ENCODE results near the gene NCOA6.
"Not testable (repeated sequence)": the region's sequence is repeated elsewhere in the genome, so short reads cannot be mapped to it uniquely, and the experiment has no call there.

Gene NCOA6

GRCh38 chr20:34817072-34817471 lies 8.4 kb downstream of the NCOA6 start:
- no peak for TF ChIP-seq CTCF (IDR thresholded peaks at IDR 0.05; ENCODE audit: borderline replicate concordance, insufficient read depth, low read depth, low read length)
- H3K4me3 ChIP-seq (ENCODE audit: low read depth, low read length), result no peak overlapping the region

- H3K4me3 ChIP-seq (ENCODE audit: low read depth, low read length), result no peak overlapping the region
- no peak for TF ChIP-seq CTCF (IDR thresholded peaks at IDR 0.05; ENCODE audit: borderline replicate concordance, insufficient read depth, low read depth, low read length)
Observed at GRCh38 chr20:34815636-34816035, 9.8 kb downstream of the NCOA6 start.

GRCh38 chr20:34808583-34808982 lies 16.9 kb downstream of the NCOA6 start:
- TF ChIP-seq CTCF (IDR thresholded peaks at IDR 0.05; ENCODE audit: borderline replicate concordance, insufficient read depth, low read depth, low read length), result no peak
- H3K4me3 ChIP-seq (ENCODE audit: low read depth, low read length), result no peak overlapping the region

- H3K4me3 ChIP-seq (ENCODE audit: low read depth, low read length), result not testable (repeated sequence)
Observed at GRCh38 chr20:34807944-34808465, 17.4 kb downstream of the NCOA6 start.

- no peak for TF ChIP-seq CTCF (IDR thresholded peaks at IDR 0.05; ENCODE audit: borderline replicate concordance, insufficient read depth, low read depth, low read length)
- H3K4me3 ChIP-seq (ENCODE audit: low read depth, low read length), result no peak overlapping the region
Observed at GRCh38 chr20:34806255-34806654, 19.2 kb downstream of the NCOA6 start.

GRCh38 chr20:34798871-34799270 lies 26.6 kb downstream of the NCOA6 start:
- no peak for TF ChIP-seq CTCF (IDR thresholded peaks at IDR 0.05; ENCODE audit: borderline replicate concordance, insufficient read depth, low read depth, low read length)
- no peak overlapping the region for H3K4me3 ChIP-seq (ENCODE audit: low read depth, low read length)

- TF ChIP-seq CTCF (IDR thresholded peaks at IDR 0.05; ENCODE audit: borderline replicate concordance, insufficient read depth, low read depth, low read length), result no peak
- H3K4me3 ChIP-seq (ENCODE audit: low read depth, low read length), result no peak overlapping the region
Observed at GRCh38 chr20:34798328-34798727, 27.1 kb downstream of the NCOA6 start.

Data from GM12875 (cell line).